Right lobe of liver (tissue), 4 donors: ENCODE measurements around the gene CYP2C19.

Experiments
- CTCF ChIP-seq, 4 donors: fragments of 200-600 bp in 3 of 4; fragments of 450-650 bp in 1 of 4; IDR thresholded peaks; one replicate each; pipeline versions ENCODE4 v1.5.1 to v1.8.0; 2016 to 2022; ENCODE audit warnings: antibody characterized with exemption in 4 of 4, mild to moderate bottlenecking in 2 of 4
- POLR2A ChIP-seq: fragments of 450-650 bp; IDR thresholded peaks from one replicate; pipeline ENCODE4 v1.6.1; 2017; ENCODE audit warnings: antibody characterized with exemption, mild to moderate bottlenecking
- donor health status: DM: no; HTN: no; CAD: no.
- donor health status: DM: no; HTN: no; CAD: no.
- donor health status: DM: no; HTN: yes; CAD: no.

DNA sequence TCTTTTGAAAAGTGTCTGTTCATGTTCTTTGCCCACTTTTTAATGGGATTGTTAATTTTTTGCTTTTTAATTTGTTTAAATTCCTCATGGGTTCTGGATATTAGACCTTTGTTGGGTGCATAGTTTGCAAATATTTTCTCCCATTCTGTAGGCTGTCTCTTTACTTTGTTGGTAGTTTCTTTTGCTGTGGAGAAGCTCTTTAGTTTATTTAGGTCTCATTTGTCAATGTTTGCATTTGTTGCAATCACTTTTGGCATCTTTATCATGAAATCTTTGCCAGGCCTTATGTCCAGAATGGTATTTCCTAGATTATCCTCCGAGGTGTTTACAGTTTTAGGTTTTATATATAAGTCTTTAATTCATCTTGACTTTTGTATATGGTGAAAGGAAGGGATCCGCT, 23.9 kb upstream of the CYP2C19 start:
- TF ChIP-seq CTCF (IDR thresholded peaks at IDR 0.05) (no peak), POLR2A (no peak)
